SK-N-MC (cell line): ENCODE data around the gene PRKAB2.

Experiments
- EZH2 ChIP-seq: fragments of 200-600 bp; sonication (generic); IDR thresholded peaks from one replicate; pipeline ENCODE4 v1.6.1; 2017; ENCODE audit warnings: antibody characterized with exemption
- FOXP2 ChIP-seq: optimal IDR thresholded peaks from 2 replicates; pipeline ENCODE3; 2011; ENCODE audit warnings: mild to moderate bottlenecking, moderate library complexity; ENCODE audit not compliant: insufficient read depth; ENCODE audit errors: extremely low read length, control extremely low read depth
- POLR2AphosphoS5 ChIP-seq: IDR thresholded peaks from 2 replicates; pipeline ENCODE4 v1.6.1; 2012; ENCODE audit warnings: mild to moderate bottlenecking, low read depth, low read length, borderline replicate concordance

DNA sequence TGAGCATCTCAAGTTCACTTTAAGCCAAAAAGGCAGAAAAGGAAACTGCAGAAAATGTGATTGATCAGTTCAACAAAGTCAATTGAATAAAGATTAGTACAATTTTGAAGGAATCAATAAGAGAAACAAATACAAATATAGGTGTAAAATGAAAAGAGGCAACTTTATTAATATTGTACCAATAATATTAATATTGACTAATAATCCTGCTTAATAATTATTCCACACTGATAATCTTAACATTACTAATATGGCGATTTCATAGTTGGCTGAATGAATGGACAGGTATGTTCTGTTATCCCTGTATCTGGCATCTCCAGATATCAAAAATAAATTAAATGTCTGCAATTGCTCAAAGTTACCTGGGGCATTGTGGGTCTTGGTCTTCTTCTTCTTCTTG, 61.8 kb downstream of the PRKAB2 start:
- no peak for TF ChIP-seq EZH2
- no peak for TF ChIP-seq POLR2AphosphoS5
- TF ChIP-seq FOXP2, result no peak
